CD14-positive monocyte (primary cell): ENCODE data around the gene SBF2. TPM values are rescaled to one million over a fixed set of nuclear protein-coding genes. Genes with fewer than 3 reads are reported as not detected.

ENCODE experiments used
- DNase-seq, 3 donors: peaks; one replicate each; pipeline ENCODE4 v3.0.0-alpha.2; 2011 to 2022
- H2AFZ ChIP-seq: 2 replicates; pipeline ENCODE4 v1.6.0; 2012; ENCODE audit warnings: mild to moderate bottlenecking, low read depth, low read length, inconsistent platforms; ENCODE audit not compliant: insufficient read depth, poor library complexity, severe bottlenecking
- H3K27ac ChIP-seq, 2 donors: 1 replicate in 1 of 2; 2 replicates in 1 of 2; pipeline ENCODE4 v1.5.1; 2012 to 2013; ENCODE audit warnings: low read length in 2 of 2, control low read depth in 1 of 2, inconsistent platforms in 1 of 2, low read depth in 1 of 2, mild to moderate bottlenecking in 1 of 2
- H3K27me3 ChIP-seq, 2 donors: one replicate each; pipeline versions ENCODE4 v1.6.0 to v1.6.1; 2011 to 2013; ENCODE audit warnings: low read length in 2 of 2; ENCODE audit not compliant: control insufficient read depth in 2 of 2, insufficient read depth in 2 of 2
- H3K36me3 ChIP-seq, 2 donors: replicated peaks in 1 of 2; 1 replicate in 1 of 2; 2 replicates in 1 of 2; pipeline versions ENCODE4 v1.5.1 to v1.6.1; 2012 to 2013; ENCODE audit warnings: low read length in 2 of 2, control low read depth in 1 of 2, inconsistent platforms in 1 of 2, mild to moderate bottlenecking in 1 of 2; ENCODE audit not compliant: insufficient read depth in 2 of 2, control insufficient read depth in 1 of 2
- H3K4me1 ChIP-seq, 2 donors: 1 replicate in 1 of 2; 2 replicates in 1 of 2; pipeline versions ENCODE4 v1.5.1 to v1.6.1; 2012 to 2013; ENCODE audit warnings: low read length in 2 of 2, control low read depth in 1 of 2, inconsistent platforms in 1 of 2, mild to moderate bottlenecking in 1 of 2, moderate library complexity in 1 of 2; ENCODE audit not compliant: insufficient read depth in 2 of 2, control insufficient read depth in 1 of 2
- H3K4me2 ChIP-seq: replicated peaks from 2 replicates; pipeline ENCODE3; 2012; ENCODE audit warnings: low read length, moderate library complexity, mild to moderate bottlenecking; ENCODE audit not compliant: poor library complexity, severe bottlenecking; ENCODE audit errors: extremely low read depth
- H3K4me3 ChIP-seq, 3 experiments: fragments of 200-600 bp in 1 of 3; sonication (generic) in 1 of 3; replicated peaks in 1 of 3; 1 replicate in 2 of 3; 2 replicates in 1 of 3; pipeline ENCODE4 v1.5.1; 2011 to 2013; ENCODE audit warnings: low read length in 3 of 3, mild to moderate bottlenecking in 3 of 3, control low read depth in 2 of 3, low read depth in 2 of 3, inconsistent platforms in 1 of 3, moderate library complexity in 1 of 3
- H3K79me2 ChIP-seq: 2 replicates; pipeline ENCODE4 v1.6.0; 2012; ENCODE audit warnings: mild to moderate bottlenecking, control low read depth, inconsistent platforms, low read length, moderate library complexity; ENCODE audit not compliant: insufficient read depth
- H3K9ac ChIP-seq: 2 replicates; pipeline ENCODE4 v1.6.0; 2017; ENCODE audit warnings: low read length, mild to moderate bottlenecking; ENCODE audit not compliant: insufficient read depth, poor library complexity, severe bottlenecking
- H3K9me3 ChIP-seq, 2 donors: replicated peaks in 1 of 2; 1 replicate in 1 of 2; 2 replicates in 1 of 2; pipeline versions ENCODE4 v1.5.1 to v1.6.1; 2012 to 2013; ENCODE audit warnings: low read length in 2 of 2, control low read depth in 1 of 2; ENCODE audit not compliant: control insufficient read depth in 1 of 2, insufficient read depth in 1 of 2
- H4K20me1 ChIP-seq: 2 replicates; pipeline ENCODE4 v1.6.0; 2012; ENCODE audit warnings: mild to moderate bottlenecking, low read length, control low read depth, moderate library complexity; ENCODE audit not compliant: insufficient read depth
- H3K27ac Mint-ChIP-seq, 7 donors: one replicate each; pipeline ENCODE4 v1.8.0; 2020; ENCODE audit warnings: mild to moderate bottlenecking in 7 of 7, mixed read lengths in 7 of 7, moderate library complexity in 6 of 7, inconsistent platforms in 2 of 7
- H3K27me3 Mint-ChIP-seq, 3 donors: one replicate each; pipeline ENCODE4 v1.8.0; 2021 to 2022; ENCODE audit warnings: low read depth in 3 of 3, mild to moderate bottlenecking in 3 of 3, mixed read lengths in 3 of 3, moderate library complexity in 3 of 3, inconsistent platforms in 1 of 3
- H3K36me3 Mint-ChIP-seq, 2 donors: one replicate each; pipeline ENCODE4 v1.8.0; 2020; ENCODE audit warnings: mixed read lengths in 2 of 2, inconsistent platforms in 1 of 2, mild to moderate bottlenecking in 1 of 2
- H3K4me1 Mint-ChIP-seq: one replicate; pipeline ENCODE4 v1.8.0; 2020; ENCODE audit warnings: mild to moderate bottlenecking, mixed read lengths
- H3K4me3 Mint-ChIP-seq, 2 donors: one replicate each; pipeline ENCODE4 v1.8.0; 2020; ENCODE audit warnings: mild to moderate bottlenecking in 2 of 2, mixed read lengths in 2 of 2, moderate library complexity in 1 of 2
- H3K9me3 Mint-ChIP-seq, 7 donors: one replicate each; pipeline ENCODE4 v1.8.0; 2020 to 2022; ENCODE audit warnings: mixed read lengths in 7 of 7, mild to moderate bottlenecking in 6 of 7, moderate library complexity in 6 of 7, inconsistent platforms in 2 of 7
- CTCF ChIP-seq: fragments of 200-600 bp; IDR thresholded peaks from one replicate; pipeline ENCODE4 v1.8.0; 2022; ENCODE audit warnings: antibody characterized with exemption, mild to moderate bottlenecking
- WGBS: methylation state at CpG from one replicate; pipeline ENCODE4 v1.1.5; 2013; ENCODE audit warnings: missing lambda C conversion rate; ENCODE audit not compliant: insufficient coverage; 5-methylcytosine and 5-hydroxymethylcytosine counted together
- intact Hi-C, 2 donors: fragments of 100-400 bp; cut with micrococcal nuclease; formaldehyde crosslinking; loops; one replicate each; pipeline versions ENCODE4 v1.15.0 to v1.15.1; 2023
- polyA plus RNA-seq, 3 donors: library from polyadenylated mRNA; depleted of rRNA in 1 of 3; unstranded in 2 of 3; stranded (reverse) in 1 of 3; fragments of 300-500 nt in 2 of 3; fragments of >200 nt in 1 of 3; fragmentation: Illumina TruSeq in 2 of 3; gene quantifications; 1 replicate in 2 of 3; 2 replicates in 1 of 3; pipeline ENCODE4 v1.2.3, GENCODE V29; 2012 to 2021

Gene SBF2
- polyA plus RNA-seq, 3 donors: 8.9 to 30.7 (median 16.4) TPM

- DNase-seq: no peak
- Mint-ChIP-seq H3K9me3 (peaks cover 0 to under 1% (median 0%) of the 10 kb centered on the region in 7 donors), H3K4me1 (peaks cover 24% of the 10 kb centered on the region), H3K27ac (no peak overlapping the region), H3K36me3 (no peaks in the 10 kb centered on the region), H3K27me3 (peaks cover 0 to 2% (median 0%) of the 10 kb centered on the region in 3 donors), H3K4me3 (no peak overlapping the region)
- Histone ChIP-seq H3K79me2 (no peaks in the 10 kb centered on the region), H2AFZ (no peak overlapping the region), H3K4me1 (peaks cover 2 to 12% of the 10 kb centered on the region in 2 donors), H3K36me3 (no peaks in the 10 kb centered on the region), H3K27ac (no peak overlapping the region), H3K9ac (no peak overlapping the region), H4K20me1 (peaks cover 62% of the 10 kb centered on the region), H3K4me2 (no peak overlapping the region), H3K27me3 (no peaks in the 10 kb centered on the region), H3K9me3 (no peaks in the 10 kb centered on the region), H3K4me3 (no peak overlapping the region)
- no CpG with 5 or more reads among the region's 2 CpGs for WGBS
- intact Hi-C loops: no loop called here
- TF ChIP-seq CTCF: no peak
Observed at GRCh38 chr11:10125522-10126133, 168.4 kb downstream of the SBF2 start.

DNA sequence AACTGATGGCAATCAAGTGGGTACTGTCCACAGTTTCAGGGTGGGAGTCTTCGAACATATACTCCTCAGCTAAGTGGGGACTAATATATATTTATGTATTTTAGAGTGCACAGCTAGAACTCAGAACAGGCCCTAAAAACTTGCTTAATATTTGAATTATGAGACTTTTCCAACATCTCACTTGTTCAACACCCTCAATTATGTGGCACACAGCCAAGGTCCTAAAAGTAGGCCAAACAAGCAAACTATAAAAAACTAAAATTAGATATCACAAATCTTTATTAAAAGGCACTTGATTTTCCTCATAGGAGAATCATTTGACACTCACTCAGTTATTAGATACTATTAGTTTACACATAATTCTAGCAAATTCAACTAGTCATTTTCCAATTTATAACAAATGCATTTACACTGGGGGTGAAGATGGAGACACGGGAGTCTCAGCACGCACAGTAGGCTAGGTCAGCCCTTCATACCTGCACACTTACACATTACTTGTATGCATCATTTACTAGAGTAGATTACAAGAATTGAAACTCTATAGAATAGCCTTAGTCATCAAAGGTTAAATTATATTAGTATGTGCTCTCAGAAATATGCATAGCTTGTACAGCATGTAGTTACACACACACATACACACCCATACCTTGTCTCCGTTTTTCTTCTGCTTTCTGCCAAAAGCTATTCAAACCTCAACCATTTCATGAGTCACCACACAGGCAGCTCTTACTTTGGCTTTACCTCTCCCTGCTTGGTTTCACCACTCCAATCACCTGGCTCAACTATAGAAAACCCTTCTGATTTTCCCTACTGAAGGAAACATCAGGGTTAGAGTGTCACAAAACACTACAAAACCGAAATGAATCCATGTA lies 171.5 kb downstream of the SBF2 start:
- Histone ChIP-seq H2AFZ (no peak overlapping the region), H3K36me3 (no peaks in the 10 kb centered on the region), H3K27me3 (no peaks in the 10 kb centered on the region), H3K9me3 (no peaks in the 10 kb centered on the region), H3K27ac (no peak overlapping the region), H3K4me2 (no peak overlapping the region), H3K79me2 (no peaks in the 10 kb centered on the region), H3K4me1 (peaks cover 2 to 16% of the 10 kb centered on the region in 2 donors), H3K9ac (no peak overlapping the region), H3K4me3 (no peak overlapping the region), H4K20me1 (peaks cover 44% of the 10 kb centered on the region)
- DNase-seq: no peak
- peak overlapping the region in 4 of 7 donors; percentile 1 to 35 (median 9) for H3K27ac Mint-ChIP-seq
- peaks cover 0 to 3% (median 0%) of the 10 kb centered on the region in 7 donors for H3K9me3 Mint-ChIP-seq
- no peak for TF ChIP-seq CTCF
- WGBS: 14% methylated on average over 1 of the region's 5 CpGs
- H3K4me1 Mint-ChIP-seq: peaks cover 31% of the 10 kb centered on the region
- no peaks in the 10 kb centered on the region for H3K27me3 Mint-ChIP-seq
- H3K4me3 Mint-ChIP-seq: peak overlapping the region in 1 of 2 donors; percentile 81
- intact Hi-C loops: no loop called here
- H3K36me3 Mint-ChIP-seq: no peaks in the 10 kb centered on the region
